GM13976 (cell line): Measurements from ENCODE around the gene FUT8.

Experiments
- DNase-seq: peaks from one replicate; pipeline ENCODE4 v3.0.0; 2012; ENCODE audit warnings: low spot score
- in situ Hi-C: fragments of 300-500 bp; cut with MboI; formaldehyde crosslinking; loops from one replicate; pipeline ENCODE4 v1.12.0; 2022; ENCODE audit warnings: low sequenced_read_pairs, mixed read lengths, inconsistent platforms; ENCODE audit not compliant: unreplicated experiment
- TF ChIP-seq, protein P1 (sequence below): IDR thresholded peaks from 2 replicates; pipeline ENCODE4 v1.5.1; 2012; ENCODE audit warnings: borderline replicate concordance, mild to moderate bottlenecking; ENCODE audit not compliant: insufficient read depth; ENCODE audit errors: extremely low read depth, missing control alignments, control extremely low read depth

The FUT8 gene

DNA sequence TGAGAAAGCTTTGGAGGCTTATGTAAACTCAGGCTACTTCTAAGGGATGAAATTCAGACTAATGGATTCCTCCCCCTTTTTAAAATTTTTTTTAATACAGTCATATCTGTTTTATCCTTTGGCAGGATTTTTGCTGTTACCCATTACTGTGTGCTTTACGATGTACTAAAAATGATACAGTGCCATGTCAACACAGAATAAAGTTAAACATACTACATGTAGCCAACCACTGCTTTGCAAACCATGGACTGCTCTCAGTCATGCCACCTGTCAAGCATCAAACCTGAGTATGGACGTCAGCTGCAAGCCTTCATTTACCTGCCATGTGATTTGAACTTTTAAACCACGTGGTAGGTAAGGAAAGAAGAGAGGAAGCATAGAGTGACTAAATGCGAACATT, 325.8 kb downstream of the FUT8 start:
- TF ChIP-seq, protein P1, sequence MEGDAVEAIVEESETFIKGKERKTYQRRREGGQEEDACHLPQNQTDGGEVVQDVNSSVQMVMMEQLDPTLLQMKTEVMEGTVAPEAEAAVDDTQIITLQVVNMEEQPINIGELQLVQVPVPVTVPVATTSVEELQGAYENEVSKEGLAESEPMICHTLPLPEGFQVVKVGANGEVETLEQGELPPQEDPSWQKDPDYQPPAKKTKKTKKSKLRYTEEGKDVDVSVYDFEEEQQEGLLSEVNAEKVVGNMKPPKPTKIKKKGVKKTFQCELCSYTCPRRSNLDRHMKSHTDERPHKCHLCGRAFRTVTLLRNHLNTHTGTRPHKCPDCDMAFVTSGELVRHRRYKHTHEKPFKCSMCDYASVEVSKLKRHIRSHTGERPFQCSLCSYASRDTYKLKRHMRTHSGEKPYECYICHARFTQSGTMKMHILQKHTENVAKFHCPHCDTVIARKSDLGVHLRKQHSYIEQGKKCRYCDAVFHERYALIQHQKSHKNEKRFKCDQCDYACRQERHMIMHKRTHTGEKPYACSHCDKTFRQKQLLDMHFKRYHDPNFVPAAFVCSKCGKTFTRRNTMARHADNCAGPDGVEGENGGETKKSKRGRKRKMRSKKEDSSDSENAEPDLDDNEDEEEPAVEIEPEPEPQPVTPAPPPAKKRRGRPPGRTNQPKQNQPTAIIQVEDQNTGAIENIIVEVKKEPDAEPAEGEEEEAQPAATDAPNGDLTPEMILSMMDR: no peak
- no peak for DNase-seq
- in situ Hi-C loops: no loop called here

DNA sequence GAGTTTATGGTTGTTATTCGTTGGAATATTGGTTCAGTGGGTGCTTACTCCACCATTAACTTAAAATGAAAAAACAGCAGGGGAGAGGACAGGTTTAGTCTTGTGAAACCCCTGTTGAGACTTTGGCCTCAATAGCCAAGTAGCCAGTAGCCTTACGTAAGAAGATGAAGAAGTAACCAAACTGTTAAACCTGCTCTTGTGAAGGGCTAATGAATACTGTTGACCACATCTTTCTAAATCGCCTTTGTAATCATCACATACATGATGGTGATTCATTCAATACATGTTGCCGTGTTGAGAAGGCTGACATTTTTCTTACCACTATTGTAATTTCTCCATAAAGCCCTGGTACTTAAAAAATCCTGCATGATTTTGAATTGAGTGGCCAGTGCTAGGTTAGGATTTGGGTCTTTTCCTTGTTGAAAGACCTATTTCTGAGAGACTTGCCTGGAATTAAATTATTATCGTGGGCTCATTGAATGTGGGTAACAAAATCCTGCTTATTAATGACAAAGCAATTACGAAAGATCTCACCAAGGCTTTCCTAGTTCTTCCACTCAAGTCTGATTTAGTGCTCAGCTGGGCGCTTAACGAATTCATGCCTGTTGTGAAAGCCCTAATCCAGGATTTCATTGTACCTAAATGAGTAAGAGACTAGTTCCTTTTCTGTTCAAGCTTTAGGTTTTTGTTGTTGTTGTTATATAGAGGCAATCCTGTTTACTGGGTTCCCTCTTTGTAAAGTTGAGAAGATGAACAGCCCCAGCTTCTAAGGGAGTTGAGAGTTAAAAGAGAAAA, 333.1 kb downstream of the FUT8 start:
- DNase-seq: no peak
- TF ChIP-seq, protein P1: no peak
- in situ Hi-C loops: no loop called here

DNA sequence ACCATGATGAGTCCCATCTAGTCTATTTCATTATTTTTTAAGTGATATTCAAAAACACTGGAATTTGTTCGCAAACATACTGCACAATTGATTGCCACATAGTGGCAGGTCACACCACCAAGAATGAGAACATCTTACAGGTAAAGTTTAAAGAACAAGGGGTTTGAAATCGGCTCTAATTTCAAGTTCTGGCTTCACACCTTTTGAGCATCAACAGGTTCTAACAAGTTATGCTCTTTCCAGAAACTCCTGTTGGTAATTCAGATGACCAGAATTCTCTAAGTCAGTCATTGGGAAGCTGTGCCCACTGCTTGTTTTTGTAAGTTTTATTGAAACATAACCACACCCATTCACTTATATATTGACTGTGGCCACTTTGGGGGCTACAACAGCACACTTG, 336.3 kb downstream of the FUT8 start:
- DNase-seq: no peak
- in situ Hi-C loops: no loop called here
- TF ChIP-seq, protein P1: no peak

DNA sequence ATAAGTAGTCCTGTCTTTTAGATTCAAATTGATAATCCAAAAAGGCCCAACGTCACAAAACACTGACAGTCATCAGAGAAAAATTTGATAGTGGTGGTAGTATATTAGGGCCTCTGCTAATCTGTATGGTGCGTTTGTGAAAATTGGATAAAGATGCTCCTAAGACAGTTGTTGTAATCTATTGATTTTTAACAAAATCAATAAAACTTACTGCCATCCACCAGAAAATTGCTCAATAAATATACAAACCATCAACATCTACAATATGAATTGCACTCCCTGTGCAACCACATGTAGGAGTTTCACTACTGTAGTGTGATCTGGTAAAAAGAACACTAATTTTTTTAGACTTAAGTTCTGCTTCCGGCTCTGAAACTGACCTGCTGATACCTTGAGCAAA, 336.8 kb downstream of the FUT8 start:
- no peak for DNase-seq
- in situ Hi-C loops: no loop called here
- TF ChIP-seq, protein P1: no peak

DNA sequence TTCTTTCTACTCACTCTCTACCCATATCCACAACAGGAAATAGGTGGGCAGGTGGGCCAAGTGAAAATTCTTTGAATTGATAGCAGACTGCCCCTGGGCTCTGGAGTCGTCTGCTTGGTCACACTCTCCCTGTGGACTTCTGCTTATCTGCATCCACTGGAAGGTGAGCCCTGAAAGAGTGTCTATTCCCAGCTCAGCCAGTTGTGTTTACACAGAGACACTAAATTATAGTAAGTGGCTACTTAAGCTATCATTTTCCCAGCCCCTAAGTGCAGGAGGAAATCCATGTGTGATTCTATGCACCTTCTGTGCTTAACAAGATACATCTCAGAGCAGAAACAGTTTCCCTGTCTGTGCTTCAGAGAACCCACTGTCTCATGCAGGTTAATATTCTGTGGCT, 338.4 kb downstream of the FUT8 start:
- in situ Hi-C loops: no loop called here
- no peak for DNase-seq
- TF ChIP-seq, protein P1: no peak

DNA sequence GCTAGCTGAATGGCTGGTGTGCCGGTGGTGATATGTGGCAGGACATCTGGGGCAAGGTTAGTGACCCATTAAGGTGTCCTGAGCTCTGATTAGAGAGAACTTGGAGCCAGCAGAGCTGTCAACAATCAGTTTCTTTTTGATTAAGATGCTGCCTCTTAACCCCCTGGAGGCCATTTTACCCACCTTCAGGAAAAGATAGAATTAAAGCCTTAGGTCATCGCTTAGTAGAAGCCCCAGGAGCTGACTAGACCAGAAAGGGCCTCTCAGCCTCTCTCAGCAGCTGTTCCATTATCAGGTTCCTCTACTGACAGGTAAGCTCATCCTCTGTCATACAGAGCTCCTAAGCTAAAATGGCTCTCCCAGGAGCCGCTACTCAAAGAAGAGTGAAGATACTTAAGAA, 339.0 kb downstream of the FUT8 start:
- TF ChIP-seq, protein P1: no peak
- no peak for DNase-seq
- in situ Hi-C loops: no loop called here
